Coronary artery (tissue), 2 donors: Measurements from ENCODE around the gene RALBP1.

Experiments used
- DNase-seq: peaks from one replicate; pipeline ENCODE4 v3.0.0-alpha.2; 2017; ENCODE audit warnings: low spot score
- H3K27ac ChIP-seq, 2 donors: fragments of 200-600 bp; sonication (generic); one replicate each; pipeline ENCODE4 v1.5.1; 2016 to 2019
- H3K4me3 ChIP-seq: fragments of 200-600 bp; sonication (generic); 2 replicates; pipeline ENCODE4 v1.5.1; 2016; ENCODE audit warnings: mild to moderate bottlenecking, moderate library complexity
- TF ChIP-seq, protein P1 (sequence below): fragments of 200-600 bp; sonication (generic); IDR thresholded peaks from one replicate; pipeline ENCODE4 v1.5.1; 2019; ENCODE audit warnings: antibody characterized with exemption

Gene RALBP1

GRCh38 chr18:9433671-9434121 lies 41.6 kb upstream of the RALBP1 start:
- TF ChIP-seq, protein P1, sequence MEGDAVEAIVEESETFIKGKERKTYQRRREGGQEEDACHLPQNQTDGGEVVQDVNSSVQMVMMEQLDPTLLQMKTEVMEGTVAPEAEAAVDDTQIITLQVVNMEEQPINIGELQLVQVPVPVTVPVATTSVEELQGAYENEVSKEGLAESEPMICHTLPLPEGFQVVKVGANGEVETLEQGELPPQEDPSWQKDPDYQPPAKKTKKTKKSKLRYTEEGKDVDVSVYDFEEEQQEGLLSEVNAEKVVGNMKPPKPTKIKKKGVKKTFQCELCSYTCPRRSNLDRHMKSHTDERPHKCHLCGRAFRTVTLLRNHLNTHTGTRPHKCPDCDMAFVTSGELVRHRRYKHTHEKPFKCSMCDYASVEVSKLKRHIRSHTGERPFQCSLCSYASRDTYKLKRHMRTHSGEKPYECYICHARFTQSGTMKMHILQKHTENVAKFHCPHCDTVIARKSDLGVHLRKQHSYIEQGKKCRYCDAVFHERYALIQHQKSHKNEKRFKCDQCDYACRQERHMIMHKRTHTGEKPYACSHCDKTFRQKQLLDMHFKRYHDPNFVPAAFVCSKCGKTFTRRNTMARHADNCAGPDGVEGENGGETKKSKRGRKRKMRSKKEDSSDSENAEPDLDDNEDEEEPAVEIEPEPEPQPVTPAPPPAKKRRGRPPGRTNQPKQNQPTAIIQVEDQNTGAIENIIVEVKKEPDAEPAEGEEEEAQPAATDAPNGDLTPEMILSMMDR = no peak
- Histone ChIP-seq H3K4me3 (no peak overlapping the region), H3K27ac (no peak overlapping the region)
- no peak for DNase-seq

DNA sequence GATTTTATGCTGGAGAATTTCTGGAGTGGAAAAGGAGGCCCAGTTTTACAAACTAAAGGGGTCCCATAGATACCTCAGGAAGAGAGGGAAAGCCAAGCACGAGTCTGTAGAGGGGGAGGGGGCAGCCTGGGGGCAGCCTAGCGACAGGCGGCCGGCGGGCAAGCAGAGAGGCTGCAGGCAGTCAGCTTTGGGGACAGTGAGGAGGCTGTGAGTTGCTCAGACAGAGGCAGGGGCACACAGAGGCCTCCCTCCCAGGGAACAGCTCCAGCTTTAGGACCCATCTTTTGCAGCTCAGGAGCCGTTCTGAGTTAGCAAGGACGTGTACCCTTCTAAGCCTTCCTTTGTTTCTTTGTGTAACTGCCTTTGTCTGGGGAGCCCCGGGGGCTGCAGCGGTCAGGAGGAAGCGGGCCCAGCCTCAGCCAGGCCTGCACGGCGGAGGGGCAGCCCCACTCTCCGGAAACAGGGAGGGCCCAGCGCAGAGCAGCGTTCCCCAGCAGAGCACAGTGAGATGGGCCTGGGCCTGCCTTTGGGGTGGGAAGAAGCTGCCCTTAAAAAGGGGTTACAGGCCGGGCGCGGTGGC lies 41.1 kb upstream of the RALBP1 start:
- TF ChIP-seq, protein P1 = no peak
- no peak overlapping the region for H3K4me3 ChIP-seq
- no peak overlapping the region for H3K27ac ChIP-seq
- DNase-seq = no peak

GRCh38 chr18:9435041-9435440 lies 40.3 kb upstream of the RALBP1 start:
- TF ChIP-seq, protein P1 = no peak
- Histone ChIP-seq H3K27ac (no peak overlapping the region), H3K4me3 (no peak overlapping the region)
- DNase-seq = no peak

DNA sequence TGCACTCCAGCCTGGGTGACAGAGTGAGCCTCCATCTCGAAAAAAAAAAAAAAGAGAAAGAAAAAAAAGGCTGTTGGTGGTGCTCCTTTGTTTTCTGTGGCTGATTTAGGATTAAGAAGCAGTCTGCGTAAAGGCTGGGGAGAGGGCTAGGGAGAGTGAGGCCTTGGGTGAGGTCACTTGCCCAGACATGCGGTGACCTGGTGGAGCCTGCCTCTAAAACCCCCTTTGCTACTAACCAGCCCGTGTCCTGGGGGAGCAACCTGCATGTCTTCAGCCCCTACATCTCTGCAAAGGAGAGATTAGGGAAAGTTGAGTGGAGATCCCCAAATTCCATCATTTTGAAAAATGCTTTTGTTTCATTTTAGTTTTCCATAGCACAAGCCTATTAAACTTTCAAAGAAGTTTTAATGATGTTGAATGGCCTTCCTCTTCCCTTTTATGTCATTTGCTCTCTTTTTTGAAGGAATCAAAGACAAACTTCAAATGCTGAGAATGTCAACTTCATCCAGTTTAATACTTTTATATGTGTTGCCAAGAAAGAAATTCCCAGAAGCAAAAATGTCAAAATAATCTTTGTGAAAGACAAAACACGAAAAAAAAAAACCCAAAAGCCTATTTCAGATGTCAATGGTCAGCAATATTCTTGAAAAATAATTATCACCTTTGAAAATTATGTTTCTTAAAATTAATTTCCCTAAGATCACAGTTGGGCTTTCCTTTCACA lies 38.9 kb upstream of the RALBP1 start:
- H3K4me3 ChIP-seq = no peak overlapping the region
- H3K27ac ChIP-seq = no peak overlapping the region
- DNase-seq = no peak
- TF ChIP-seq, protein P1 = no peak

DNA sequence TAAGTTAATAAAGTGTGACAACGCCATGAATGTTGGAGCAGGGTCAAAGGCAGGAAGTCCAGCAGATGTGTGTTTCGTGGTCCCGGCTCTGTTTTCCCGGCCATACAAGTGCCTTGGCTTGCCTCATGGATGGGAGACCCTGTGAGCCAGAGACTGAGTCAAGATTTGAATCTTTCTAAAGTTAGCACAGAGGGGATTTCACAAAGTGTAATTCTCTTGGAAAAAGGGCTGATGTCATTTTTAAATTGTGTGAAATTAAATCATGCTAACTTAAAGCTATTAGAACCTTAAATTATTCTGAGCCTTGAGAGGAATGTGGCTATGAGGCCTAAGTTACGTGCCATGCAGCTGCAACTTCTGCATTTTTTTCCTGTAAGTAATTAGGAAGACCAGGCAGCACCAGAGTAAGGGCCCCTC lies 38.3 kb upstream of the RALBP1 start:
- DNase-seq = no peak
- no peak overlapping the region for H3K27ac ChIP-seq
- TF ChIP-seq, protein P1 = no peak
- H3K4me3 ChIP-seq = no peak overlapping the region

- no peak overlapping the region for H3K27ac ChIP-seq
- TF ChIP-seq, protein P1 = no peak
- no peak for DNase-seq
- no peak overlapping the region for H3K4me3 ChIP-seq
Measured at GRCh38 chr18:9437672-9438071, 37.6 kb upstream of the RALBP1 start.

GRCh38 chr18:9441061-9441460 lies 34.3 kb upstream of the RALBP1 start:
- Histone ChIP-seq H3K4me3 (no peak overlapping the region), H3K27ac (no peak overlapping the region)
- TF ChIP-seq, protein P1 = no peak
- DNase-seq = no peak
